GM23338 (cell line): ENCODE measurements around the gene TFAP2E. TPM values are rescaled to one million over a fixed set of nuclear protein-coding genes. Genes with fewer than 3 reads are reported as not detected.
A peak's percentile ranks its signal among the peaks of the same experiment; 100 is the strongest.

Experiments
- ATAC-seq: fragments of 200-7000 bp; cut with Tn5 transposase; 3 replicates; pipeline ENCODE4 v1.9.1; 2020
- DNase-seq: peaks from one replicate; pipeline ENCODE4 v3.0.0-alpha.2; 2015; ENCODE audit warnings: low spot score
- H2AFZ ChIP-seq: fragments of 200-600 bp; sonication (generic); 2 replicates; pipeline ENCODE4 v1.8.0; 2016; ENCODE audit warnings: antibody characterized with exemption, mild to moderate bottlenecking, moderate library complexity
- H3F3A ChIP-seq: fragments of 200-600 bp; sonication (generic); replicated peaks from 2 replicates; pipeline ENCODE4 v1.8.0; 2017; ENCODE audit warnings: antibody characterized with exemption, mixed run types, low read depth
- H3K27ac ChIP-seq: fragments of 200-600 bp; sonication (generic); 2 replicates; pipeline ENCODE4 v1.6.1; 2016; ENCODE audit warnings: low read depth
- H3K27me3 ChIP-seq: fragments of 200-600 bp; sonication (generic); 2 replicates; pipeline ENCODE4 v1.8.0; 2016; ENCODE audit warnings: mild to moderate bottlenecking, mixed run types, moderate library complexity; ENCODE audit not compliant: insufficient read depth
- H3K36me3 ChIP-seq: fragments of 200-600 bp; sonication (generic); 2 replicates; pipeline ENCODE4 v1.8.0; 2016; ENCODE audit warnings: mild to moderate bottlenecking; ENCODE audit not compliant: insufficient read depth
- H3K4me1 ChIP-seq: fragments of 200-600 bp; sonication (generic); 2 replicates; pipeline ENCODE4 v1.8.0; 2016; ENCODE audit warnings: mild to moderate bottlenecking, moderate library complexity; ENCODE audit not compliant: insufficient read depth
- H3K4me2 ChIP-seq: fragments of 200-600 bp; sonication (generic); 2 replicates; pipeline ENCODE4 v1.7.1; 2017; ENCODE audit warnings: mixed run types
- H3K4me3 ChIP-seq: fragments of 200-600 bp; sonication (generic); 2 replicates; pipeline ENCODE4 v1.6.1; 2016; ENCODE audit warnings: mixed run types
- H3K79me2 ChIP-seq: fragments of 200-600 bp; sonication (generic); replicated peaks from 2 replicates; pipeline ENCODE4 v1.8.0; 2017; ENCODE audit warnings: mild to moderate bottlenecking; ENCODE audit not compliant: insufficient read depth
- H3K9me2 ChIP-seq: fragments of 200-600 bp; sonication (generic); 2 replicates; pipeline ENCODE4 v1.8.0; 2017; ENCODE audit not compliant: insufficient read depth
- H4K20me1 ChIP-seq: fragments of 200-600 bp; sonication (generic); replicated peaks from 2 replicates; pipeline ENCODE4 v1.8.0; 2017; ENCODE audit warnings: mild to moderate bottlenecking; ENCODE audit not compliant: insufficient read depth
- H3K27ac Mint-ChIP-seq: 2 replicates; pipeline ENCODE4 v1.8.0; 2020; ENCODE audit warnings: inconsistent platforms, mild to moderate bottlenecking, moderate library complexity, mixed read lengths
- H3K27me3 Mint-ChIP-seq: 3 replicates; pipeline ENCODE4 v1.8.0; 2022; ENCODE audit warnings: low read depth, mild to moderate bottlenecking, moderate library complexity, mixed read lengths, inconsistent platforms; ENCODE audit not compliant: insufficient read depth, poor library complexity
- H3K36me3 Mint-ChIP-seq: 3 replicates; pipeline ENCODE4 v1.8.0; 2021; ENCODE audit warnings: low read depth, mild to moderate bottlenecking, inconsistent platforms, moderate library complexity, mixed read lengths
- H3K4me1 Mint-ChIP-seq: 3 replicates; pipeline ENCODE4 v1.8.0; 2020; ENCODE audit warnings: mild to moderate bottlenecking, inconsistent platforms, mixed read lengths
- H3K4me3 Mint-ChIP-seq: 3 replicates; pipeline ENCODE4 v1.8.0; 2021; ENCODE audit warnings: moderate library complexity, mild to moderate bottlenecking, inconsistent platforms, mixed read lengths
- H3K9me3 Mint-ChIP-seq: 3 replicates; pipeline ENCODE4 v1.8.0; 2020; ENCODE audit warnings: moderate library complexity, mild to moderate bottlenecking, inconsistent platforms, mixed read lengths
- CREB1 ChIP-seq: fragments of 250-450 bp; sonication (Bioruptor Pico); IDR thresholded peaks from 2 replicates; pipeline ENCODE4 v1.5.0; 2020; ENCODE audit warnings: low read depth, mild to moderate bottlenecking, moderate library complexity
- EZH2 ChIP-seq: fragments of 200-600 bp; sonication (generic); IDR thresholded peaks from one replicate; pipeline ENCODE4 v1.8.0; 2017; ENCODE audit warnings: antibody characterized with exemption, mild to moderate bottlenecking, low read depth; ENCODE audit not compliant: unreplicated experiment
- EZH2phosphoT487 ChIP-seq: fragments of 200-600 bp; sonication (generic); IDR thresholded peaks from one replicate; pipeline ENCODE4 v1.8.1; 2018; ENCODE audit warnings: antibody characterized with exemption; ENCODE audit not compliant: unreplicated experiment
- JUNB ChIP-seq: IDR thresholded peaks from one replicate; pipeline ENCODE4 v1.6.1; 2016; ENCODE audit warnings: antibody characterized with exemption; ENCODE audit not compliant: unreplicated experiment
- NANOG ChIP-seq: IDR thresholded peaks from 2 replicates; pipeline ENCODE4 v1.6.1; 2016; ENCODE audit warnings: antibody characterized with exemption, borderline replicate concordance
- POLR2AphosphoS5 ChIP-seq: IDR thresholded peaks from 2 replicates; pipeline ENCODE4 v1.6.1; 2016; ENCODE audit warnings: antibody characterized with exemption, low read depth
- REST ChIP-seq: IDR thresholded peaks from one replicate; pipeline ENCODE4 v1.6.1; 2018; ENCODE audit warnings: antibody characterized with exemption; ENCODE audit not compliant: unreplicated experiment
- STAT1 ChIP-seq: IDR thresholded peaks from one replicate; pipeline ENCODE4 v1.6.1; 2016; ENCODE audit warnings: antibody characterized with exemption; ENCODE audit not compliant: unreplicated experiment
- ZNF114 ChIP-seq: fragments of 250-450 bp; sonication (Bioruptor Pico); IDR thresholded peaks from 2 replicates; pipeline ENCODE4 v1.5.0; 2020; ENCODE audit warnings: mild to moderate bottlenecking, moderate library complexity
- ZNF331 ChIP-seq: fragments of 250-450 bp; sonication (Bioruptor Pico); IDR thresholded peaks from 2 replicates; pipeline ENCODE4 v1.5.0; 2020; ENCODE audit warnings: low read depth, mild to moderate bottlenecking, moderate library complexity
- ZNF462 ChIP-seq: fragments of 250-450 bp; sonication (Bioruptor Pico); IDR thresholded peaks from 2 replicates; pipeline ENCODE4 v1.5.0; 2020; ENCODE audit warnings: mild to moderate bottlenecking, moderate library complexity
- polyA plus RNA-seq: library from polyadenylated mRNA; unstranded; fragments of >200 nt; fragmentation: Nextera tagmentation; extraction: Ambion mirVana; gene quantifications from 2 replicates; pipeline ENCODE4 v1.2.1, GENCODE V29; 2016
- total RNA-seq: library from RNA; depleted of rRNA; stranded (reverse); fragments of >200 nt; shearing (Covaris generic); gene quantifications from 2 replicates; pipeline ENCODE4 v1.2.3, GENCODE V29; 2014
- TF ChIP-seq, protein P1 (sequence below), 2 experiments: fragments of 200-600 bp in 1 of 2; sonication (generic) in 1 of 2; conservative IDR thresholded peaks; 2 replicates each; pipeline versions ENCODE4 v1.5.1 to v1.6.1; 2016 to 2017; ENCODE audit warnings: antibody characterized with exemption in 2 of 2, low read depth in 2 of 2, mild to moderate bottlenecking in 2 of 2, moderate library complexity in 1 of 2
- TF ChIP-seq, protein P2 (sequence below): IDR thresholded peaks from 2 replicates; pipeline ENCODE4 v1.6.1; 2016; ENCODE audit warnings: antibody characterized with exemption

The TFAP2E gene
- total and polyA plus RNA-seq, 2 experiments from 2014 or later, result 0.34 to 1.4 TPM

DNA sequence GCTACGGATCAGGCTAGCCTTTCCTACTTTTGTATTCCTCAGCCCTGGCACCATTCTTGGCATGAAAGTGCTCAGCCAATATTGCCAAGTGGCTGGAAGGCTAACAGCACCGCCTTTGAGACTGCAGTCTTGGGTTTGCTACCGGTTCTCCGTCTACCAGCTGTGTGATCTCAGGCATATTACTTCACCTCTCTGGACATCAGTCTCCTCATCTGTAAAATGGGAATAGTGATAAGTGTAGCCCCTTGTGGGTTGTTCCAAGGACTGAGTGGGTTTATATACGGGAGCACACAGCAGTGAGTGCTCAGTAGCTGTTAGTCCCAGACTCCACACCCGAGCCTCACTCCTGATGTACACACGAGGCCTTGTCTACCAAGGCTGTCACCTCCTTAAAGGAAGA, 13.7 kb downstream of the TFAP2E start (continued):
- TF ChIP-seq CREB1 (no peak), NANOG (no peak), EZH2 (no peak)

DNA sequence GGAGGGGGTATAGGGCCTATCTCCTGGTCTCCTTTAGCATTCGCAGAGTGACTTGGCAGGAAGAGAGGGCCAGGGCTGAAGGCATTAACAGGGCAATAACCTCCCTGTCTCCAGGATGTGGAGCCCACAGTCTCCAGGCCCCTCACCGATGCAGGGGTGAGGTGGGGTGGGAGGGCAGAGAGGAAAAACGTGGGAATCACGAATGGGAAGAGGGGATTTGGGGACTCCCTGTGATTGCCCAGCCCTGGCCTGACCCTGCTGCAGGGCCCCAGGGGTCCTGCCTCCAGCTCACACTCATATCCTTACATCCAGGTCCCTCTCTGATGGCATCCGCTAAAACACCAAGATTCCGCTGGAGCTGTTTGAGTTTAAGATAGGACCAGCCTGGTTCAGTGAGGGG, 14.6 kb downstream of the TFAP2E start:
- H4K20me1 ChIP-seq, result no peaks in the 10 kb centered on the region
- Mint-ChIP-seq H3K9me3 (0 out of 3 replicates have a peak, but pooled peaks cover 2% of the 10 kb centered on the region), H3K27me3 (peaks cover 8% of the 10 kb centered on the region), H3K4me1 (peaks cover 7% of the 10 kb centered on the region; the same call in 2 of the 3 replicates), H3K36me3 (no peaks in the 10 kb centered on the region), H3K27ac (no peak overlapping the region), H3K4me3 (no peak overlapping the region)
- no peaks in the 10 kb centered on the region for H3K4me1 ChIP-seq
- H3K79me2 ChIP-seq, result no peaks in the 10 kb centered on the region
- no peak overlapping the region for H2AFZ ChIP-seq
- H3K27ac ChIP-seq, result no peak overlapping the region
- no peak overlapping the region for H3K4me3 ChIP-seq
- peak; percentile 21 for ATAC-seq
- H3K36me3 ChIP-seq, result no peaks in the 10 kb centered on the region
- no peaks in the 10 kb centered on the region for H3K9me2 ChIP-seq
- no peak for TF ChIP-seq CREB1
- no peak for TF ChIP-seq ZNF462 (CRISPR knock-in tag)
- TF ChIP-seq EZH2, result no peak
- TF ChIP-seq, protein P1, sequence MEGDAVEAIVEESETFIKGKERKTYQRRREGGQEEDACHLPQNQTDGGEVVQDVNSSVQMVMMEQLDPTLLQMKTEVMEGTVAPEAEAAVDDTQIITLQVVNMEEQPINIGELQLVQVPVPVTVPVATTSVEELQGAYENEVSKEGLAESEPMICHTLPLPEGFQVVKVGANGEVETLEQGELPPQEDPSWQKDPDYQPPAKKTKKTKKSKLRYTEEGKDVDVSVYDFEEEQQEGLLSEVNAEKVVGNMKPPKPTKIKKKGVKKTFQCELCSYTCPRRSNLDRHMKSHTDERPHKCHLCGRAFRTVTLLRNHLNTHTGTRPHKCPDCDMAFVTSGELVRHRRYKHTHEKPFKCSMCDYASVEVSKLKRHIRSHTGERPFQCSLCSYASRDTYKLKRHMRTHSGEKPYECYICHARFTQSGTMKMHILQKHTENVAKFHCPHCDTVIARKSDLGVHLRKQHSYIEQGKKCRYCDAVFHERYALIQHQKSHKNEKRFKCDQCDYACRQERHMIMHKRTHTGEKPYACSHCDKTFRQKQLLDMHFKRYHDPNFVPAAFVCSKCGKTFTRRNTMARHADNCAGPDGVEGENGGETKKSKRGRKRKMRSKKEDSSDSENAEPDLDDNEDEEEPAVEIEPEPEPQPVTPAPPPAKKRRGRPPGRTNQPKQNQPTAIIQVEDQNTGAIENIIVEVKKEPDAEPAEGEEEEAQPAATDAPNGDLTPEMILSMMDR (conservative IDR thresholded peaks at IDR 0.05; ENCODE audit: low read depth in 2 of 2), result no peak
- no peak for TF ChIP-seq STAT1
- TF ChIP-seq NANOG, result no peak
- no peak for TF ChIP-seq REST
- TF ChIP-seq ZNF114, result no peak
- TF ChIP-seq JUNB, result no peak
- no peak for TF ChIP-seq EZH2phosphoT487
- no peak for TF ChIP-seq POLR2AphosphoS5
- TF ChIP-seq, protein P2, sequence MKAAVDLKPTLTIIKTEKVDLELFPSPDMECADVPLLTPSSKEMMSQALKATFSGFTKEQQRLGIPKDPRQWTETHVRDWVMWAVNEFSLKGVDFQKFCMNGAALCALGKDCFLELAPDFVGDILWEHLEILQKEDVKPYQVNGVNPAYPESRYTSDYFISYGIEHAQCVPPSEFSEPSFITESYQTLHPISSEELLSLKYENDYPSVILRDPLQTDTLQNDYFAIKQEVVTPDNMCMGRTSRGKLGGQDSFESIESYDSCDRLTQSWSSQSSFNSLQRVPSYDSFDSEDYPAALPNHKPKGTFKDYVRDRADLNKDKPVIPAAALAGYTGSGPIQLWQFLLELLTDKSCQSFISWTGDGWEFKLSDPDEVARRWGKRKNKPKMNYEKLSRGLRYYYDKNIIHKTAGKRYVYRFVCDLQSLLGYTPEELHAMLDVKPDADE, result no peak
- no peak for TF ChIP-seq ZNF331 (CRISPR knock-in tag)
- no peak overlapping the region for H3K4me2 ChIP-seq
- DNase-seq, result no peak
- H3K27me3 ChIP-seq, result no peaks in the 10 kb centered on the region
- no peaks in the 10 kb centered on the region for H3F3A ChIP-seq
